Lung (tissue), 12 donors: ENCODE data around the gene MRPL51. TPM values are rescaled to one million over a fixed set of nuclear protein-coding genes. Genes with fewer than 3 reads are reported as not detected.

ENCODE experiments used
- ATAC-seq: fragments of 200-7000 bp; cut with Tn5 transposase; one replicate; pipeline ENCODE4 v1.9.1; 2020; ENCODE audit warnings: moderate number of reproducible peaks; ENCODE audit not compliant: insufficient read depth, low FRiP score
- DNase-seq, 3 donors: peaks; one replicate each; pipeline ENCODE4 v3.0.0-alpha.2; 2013 to 2017
- H3K27ac ChIP-seq, 2 donors: one replicate each; pipeline ENCODE4 v1.5.1; 2013; ENCODE audit warnings: mild to moderate bottlenecking in 2 of 2, moderate library complexity in 2 of 2, control low read depth in 1 of 2, inconsistent platforms in 1 of 2, low read depth in 1 of 2, low read length in 1 of 2
- H3K27me3 ChIP-seq, 3 donors: one replicate each; pipeline ENCODE4 v1.5.1; 2013; ENCODE audit warnings: low read length in 2 of 3; ENCODE audit not compliant: control insufficient read depth in 3 of 3, insufficient read depth in 3 of 3
- H3K36me3 ChIP-seq, 4 donors: one replicate each; pipeline ENCODE4 v1.5.1; 2013; ENCODE audit warnings: low read length in 4 of 4, mild to moderate bottlenecking in 1 of 4, moderate library complexity in 1 of 4; ENCODE audit not compliant: control insufficient read depth in 4 of 4, insufficient read depth in 4 of 4
- H3K4me1 ChIP-seq, 5 donors: one replicate each; pipeline ENCODE4 v1.5.1; 2013; ENCODE audit warnings: low read length in 5 of 5, mild to moderate bottlenecking in 2 of 5, moderate library complexity in 1 of 5; ENCODE audit not compliant: control insufficient read depth in 5 of 5, insufficient read depth in 5 of 5
- H3K4me3 ChIP-seq: one replicate; pipeline ENCODE4 v1.5.1; 2013; ENCODE audit warnings: mild to moderate bottlenecking, control low read depth, moderate library complexity
- H3K9ac ChIP-seq, 2 donors: one replicate each; pipeline ENCODE4 v1.5.1; 2013; ENCODE audit warnings: low read length in 2 of 2, control low read depth in 1 of 2; ENCODE audit not compliant: insufficient read depth in 1 of 2
- H3K9me3 ChIP-seq, 4 donors: one replicate each; pipeline ENCODE4 v1.5.1; 2013; ENCODE audit warnings: low read length in 3 of 4, mild to moderate bottlenecking in 1 of 4, moderate library complexity in 1 of 4; ENCODE audit not compliant: control insufficient read depth in 4 of 4, insufficient read depth in 3 of 4
- WGBS, 2 donors: extraction: QIAGEN DNeasy Blood & Tissue Kit; methylation state at CpG; one replicate each; pipeline ENCODE4 v1.1.7; 2013; 5-methylcytosine and 5-hydroxymethylcytosine counted together
- polyA plus RNA-seq, 2 donors: library from polyadenylated mRNA; stranded (reverse); fragments of 200-250 nt; gene quantifications; one replicate each; pipeline ENCODE4 v1.2.1, GENCODE V29; 2013
- total RNA-seq, 2 donors: library from RNA; depleted of rRNA in 1 of 2; stranded (reverse); fragments of >200 nt in 1 of 2; gene quantifications; one replicate each; pipeline ENCODE4 v1.2.1, GENCODE V29; 2014 to 2021
- TF ChIP-seq, protein P1 (sequence below): IDR thresholded peaks from 2 replicates; pipeline ENCODE4 v1.5.1; 2012; ENCODE audit warnings: mild to moderate bottlenecking; ENCODE audit errors: control extremely low read depth, extremely low read depth
- donor health status: control.
- donor health status: control.
- donor health status: Bipolar disorder and iron deficiency.
- donor health status: healthy.
- donor health status: DM: yes; HTN: yes; CAD: no.

The MRPL51 gene
- total and polyA plus RNA-seq, 4 donors: 34.5 to 123 (median 91.7) TPM

DNA sequence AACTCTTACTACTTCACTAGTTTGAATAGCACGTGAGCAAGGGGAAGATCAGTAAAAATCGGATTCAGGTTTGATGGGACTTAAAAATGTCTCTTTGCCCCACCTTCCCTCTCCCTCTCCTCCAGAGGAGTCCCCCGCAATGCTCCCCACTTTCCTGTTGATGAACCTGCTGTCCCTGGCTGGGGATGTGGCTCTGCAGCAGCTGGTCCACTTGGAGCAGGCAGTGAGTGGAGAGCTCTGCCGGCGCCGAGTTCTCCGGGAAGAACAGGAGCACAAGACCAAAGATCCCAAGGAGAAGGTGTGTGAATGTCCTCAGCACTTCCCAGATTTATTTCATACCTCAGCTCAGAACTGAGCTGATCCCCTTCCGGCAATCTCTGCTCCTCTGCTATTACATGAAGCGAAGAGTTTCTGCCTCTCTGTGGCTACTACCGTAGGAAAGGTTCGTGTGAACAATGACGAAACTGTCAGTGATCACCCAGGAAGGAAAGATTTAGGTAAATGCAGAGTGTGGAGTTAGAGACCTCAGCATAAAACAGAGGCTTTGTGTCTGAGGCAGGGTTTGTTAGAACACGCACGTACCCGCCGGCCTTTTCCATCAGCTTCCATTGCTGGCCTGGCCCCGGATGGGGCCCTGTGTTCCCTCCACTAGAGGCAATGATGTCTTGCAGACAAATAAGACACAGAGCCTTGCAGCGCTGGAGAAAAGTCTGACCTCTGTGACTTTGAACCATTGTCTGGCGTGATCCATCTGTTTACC, 33.9 kb upstream of the MRPL51 start:
- Histone ChIP-seq H3K36me3 (peaks cover 16 to 75% (median 67%) of the 10 kb centered on the region in 4 donors), H3K27me3 (no peaks in the 10 kb centered on the region), H3K4me3 (no peak overlapping the region), H3K9ac (no peak overlapping the region), H3K9me3 (no peaks in the 10 kb centered on the region), H3K4me1 (peaks cover 0 to 2% (median under 1%) of the 10 kb centered on the region in 5 donors), H3K27ac (no peak overlapping the region)
- DNase-seq (no peak), ATAC-seq (no peak)
- 88 to 93% methylated on average over 19 of the region's 19 CpGs for WGBS, 2 donors
- TF ChIP-seq, protein P1, sequence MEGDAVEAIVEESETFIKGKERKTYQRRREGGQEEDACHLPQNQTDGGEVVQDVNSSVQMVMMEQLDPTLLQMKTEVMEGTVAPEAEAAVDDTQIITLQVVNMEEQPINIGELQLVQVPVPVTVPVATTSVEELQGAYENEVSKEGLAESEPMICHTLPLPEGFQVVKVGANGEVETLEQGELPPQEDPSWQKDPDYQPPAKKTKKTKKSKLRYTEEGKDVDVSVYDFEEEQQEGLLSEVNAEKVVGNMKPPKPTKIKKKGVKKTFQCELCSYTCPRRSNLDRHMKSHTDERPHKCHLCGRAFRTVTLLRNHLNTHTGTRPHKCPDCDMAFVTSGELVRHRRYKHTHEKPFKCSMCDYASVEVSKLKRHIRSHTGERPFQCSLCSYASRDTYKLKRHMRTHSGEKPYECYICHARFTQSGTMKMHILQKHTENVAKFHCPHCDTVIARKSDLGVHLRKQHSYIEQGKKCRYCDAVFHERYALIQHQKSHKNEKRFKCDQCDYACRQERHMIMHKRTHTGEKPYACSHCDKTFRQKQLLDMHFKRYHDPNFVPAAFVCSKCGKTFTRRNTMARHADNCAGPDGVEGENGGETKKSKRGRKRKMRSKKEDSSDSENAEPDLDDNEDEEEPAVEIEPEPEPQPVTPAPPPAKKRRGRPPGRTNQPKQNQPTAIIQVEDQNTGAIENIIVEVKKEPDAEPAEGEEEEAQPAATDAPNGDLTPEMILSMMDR: no peak

DNA sequence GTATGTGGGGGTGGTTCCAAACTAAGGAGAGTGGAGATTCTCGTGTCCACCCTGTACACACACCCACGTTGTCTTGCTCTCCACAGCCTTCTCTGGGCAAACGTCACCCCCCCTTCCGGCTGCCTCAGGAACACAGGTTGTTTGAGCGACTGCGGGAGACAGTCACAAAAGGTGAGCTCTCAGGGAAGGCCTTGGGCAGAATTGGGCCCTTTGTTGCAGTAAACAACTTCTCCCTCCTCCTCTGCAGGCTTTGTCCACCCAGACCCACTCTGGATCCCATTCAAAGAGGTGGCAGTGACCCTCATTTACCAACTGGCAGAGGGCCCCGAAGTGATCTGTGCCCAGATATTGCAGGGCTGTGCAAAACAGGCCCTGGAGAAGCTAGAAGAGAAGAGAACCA, 33.1 kb upstream of the MRPL51 start:
- TF ChIP-seq, protein P1: no peak
- peaks cover 21 to 81% (median 73%) of the 10 kb centered on the region in 4 donors for H3K36me3 ChIP-seq
- no peaks in the 10 kb centered on the region for H3K27me3 ChIP-seq
- ATAC-seq: no peak
- no peaks in the 10 kb centered on the region for H3K9me3 ChIP-seq
- no peak overlapping the region for H3K9ac ChIP-seq
- H3K4me3 ChIP-seq: no peak overlapping the region
- no peaks in the 10 kb centered on the region for H3K4me1 ChIP-seq
- DNase-seq: no peak
- 94 to 95% methylated on average over 7 of the region's 7 CpGs for WGBS, 2 donors
- no peak overlapping the region for H3K27ac ChIP-seq

DNA sequence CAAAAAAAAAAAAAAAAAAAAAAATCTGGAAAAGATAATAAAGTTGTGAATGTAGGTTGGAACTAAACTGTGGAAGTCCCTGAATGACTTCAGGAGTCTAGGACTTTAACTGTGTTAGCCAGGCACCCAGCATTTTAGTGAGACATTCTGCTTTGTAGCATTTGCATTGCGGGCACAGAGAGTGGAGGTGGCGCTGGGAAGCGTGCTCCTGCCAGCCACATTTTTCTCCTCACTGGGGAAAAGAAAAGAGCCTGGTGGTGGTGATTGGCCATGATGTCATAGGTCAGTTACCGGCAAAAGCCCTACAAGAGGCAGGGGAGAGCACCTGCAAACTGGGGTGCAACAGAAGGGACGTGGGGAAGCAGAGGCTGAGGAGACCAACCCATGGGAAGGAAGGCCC, 31.6 kb upstream of the MRPL51 start:
- DNase-seq (no peak), ATAC-seq (no peak)
- H3K4me3 ChIP-seq: no peak overlapping the region
- H3K27me3 ChIP-seq: no peaks in the 10 kb centered on the region
- H3K9ac ChIP-seq: no peak overlapping the region
- H3K36me3 ChIP-seq: peaks cover 21 to 81% (median 70%) of the 10 kb centered on the region in 4 donors
- TF ChIP-seq, protein P1: no peak
- H3K9me3 ChIP-seq: no peaks in the 10 kb centered on the region
- no peak overlapping the region for H3K27ac ChIP-seq
- H3K4me1 ChIP-seq: no peaks in the 10 kb centered on the region
- 96 to 98% methylated on average over 5 of the region's 5 CpGs for WGBS, 2 donors

DNA sequence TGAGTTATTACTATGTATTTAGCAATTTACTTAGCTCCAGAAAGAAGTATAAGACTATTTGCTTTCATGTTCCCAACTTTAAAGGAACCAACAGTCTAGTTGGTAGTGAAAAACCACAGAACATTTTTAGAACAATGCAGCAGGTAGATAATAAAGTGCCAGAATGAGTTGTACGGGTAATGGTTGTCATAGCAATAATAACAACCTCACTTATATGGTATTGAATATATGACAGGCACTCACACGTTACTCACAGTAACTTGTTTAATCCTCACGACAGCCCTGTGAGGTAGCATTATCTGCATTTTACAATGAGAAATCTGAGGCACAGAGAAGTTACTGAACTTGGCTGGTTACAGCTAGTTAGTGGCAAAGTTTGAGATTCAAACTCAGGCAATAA, 30.6 kb upstream of the MRPL51 start:
- Histone ChIP-seq H3K36me3 (peaks cover 21 to 74% (median 62%) of the 10 kb centered on the region in 4 donors), H3K4me1 (no peaks in the 10 kb centered on the region), H3K9me3 (no peaks in the 10 kb centered on the region), H3K27me3 (no peaks in the 10 kb centered on the region), H3K9ac (no peak overlapping the region), H3K4me3 (no peak overlapping the region), H3K27ac (no peak overlapping the region)
- DNase-seq (no peak), ATAC-seq (no peak)
- WGBS, 2 donors: 86 to 96% methylated on average over 3 of the region's 3 CpGs
- TF ChIP-seq, protein P1: no peak
